HG03175 (cell line): ENCODE results near the gene KRT74.

ENCODE experiments used
- ATAC-seq: cut with Tn5 transposase; IDR thresholded peaks from one replicate; pipeline ENCODE4 v1.9.1; 2021; ENCODE audit warnings: mild to moderate bottlenecking, moderate library complexity; ENCODE audit not compliant: unreplicated experiment

The KRT74 gene

DNA sequence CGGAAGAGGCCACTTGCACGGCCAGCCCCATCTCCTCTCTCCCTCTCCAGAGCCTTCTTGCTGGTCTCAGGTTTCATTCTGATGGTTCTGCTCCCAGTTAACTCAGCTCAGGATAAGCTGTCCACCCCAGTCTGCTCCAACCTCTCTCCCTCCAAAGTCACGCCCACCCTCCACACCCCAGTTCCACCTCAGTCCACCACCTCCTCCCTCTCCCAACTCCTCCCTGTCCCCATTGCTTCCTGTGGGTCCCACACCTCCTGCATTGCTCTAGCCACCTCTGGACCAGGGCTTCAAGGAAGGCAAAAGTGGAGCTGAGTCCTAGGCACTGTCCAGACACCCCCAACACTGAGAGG lies 33.8 kb downstream of the KRT74 start:
- ATAC-seq, result no peak

DNA sequence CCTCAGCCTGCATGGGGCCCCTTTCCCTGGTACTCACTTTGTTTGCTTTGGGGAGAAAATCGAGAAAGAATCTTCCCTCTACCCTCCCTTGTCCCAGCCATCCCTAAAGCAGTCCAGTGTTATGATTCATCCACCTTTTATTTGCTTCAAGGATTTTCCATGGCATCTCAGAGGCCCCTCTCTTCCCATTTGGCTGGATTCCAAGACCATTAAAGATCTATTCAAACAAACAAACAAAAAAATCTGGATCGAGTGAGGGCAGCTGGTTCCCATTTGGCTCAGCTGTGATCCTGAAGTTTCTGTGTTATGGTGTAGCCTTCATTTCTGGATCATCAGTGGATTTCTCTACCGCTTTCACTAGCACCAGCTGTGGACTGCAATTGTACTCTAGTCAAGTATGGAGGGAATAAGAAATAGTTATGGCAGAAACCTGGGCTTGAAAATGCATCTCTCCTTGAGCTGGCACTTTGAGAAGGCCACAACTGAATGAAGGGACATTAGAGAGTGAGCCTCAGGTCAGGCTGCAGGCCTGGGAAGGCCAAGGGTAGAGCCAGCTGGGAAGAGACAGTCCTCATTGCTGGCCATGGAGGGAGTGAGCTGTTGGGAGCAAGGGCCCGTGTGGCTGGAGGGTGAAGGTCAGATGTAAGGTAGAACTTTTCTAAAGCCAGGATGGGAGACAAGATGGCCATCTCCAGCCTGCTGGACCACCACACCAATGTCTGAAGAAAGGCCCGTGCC lies 34.4 kb downstream of the KRT74 start:
- no peak for ATAC-seq

DNA sequence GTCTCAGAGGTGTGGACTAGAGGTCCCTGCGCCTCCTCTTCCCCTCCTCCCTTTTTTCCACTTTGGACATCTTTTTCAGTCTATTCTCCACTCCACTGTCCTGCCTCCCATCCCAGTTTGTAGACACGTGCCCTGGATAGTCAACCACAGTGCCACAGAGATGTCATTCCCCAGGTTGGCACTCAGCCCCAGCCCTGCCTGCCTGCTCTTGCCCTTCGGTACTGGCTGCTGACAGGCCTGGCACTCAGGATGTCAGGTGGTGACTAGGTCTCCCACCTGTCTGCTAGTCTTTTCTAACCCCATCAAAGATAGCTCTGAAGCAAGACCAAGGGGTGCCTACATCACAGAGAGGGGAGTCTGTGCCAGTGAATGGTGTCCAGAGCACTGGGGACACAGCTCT lies 36.5 kb downstream of the KRT74 start:
- ATAC-seq, result no peak

DNA sequence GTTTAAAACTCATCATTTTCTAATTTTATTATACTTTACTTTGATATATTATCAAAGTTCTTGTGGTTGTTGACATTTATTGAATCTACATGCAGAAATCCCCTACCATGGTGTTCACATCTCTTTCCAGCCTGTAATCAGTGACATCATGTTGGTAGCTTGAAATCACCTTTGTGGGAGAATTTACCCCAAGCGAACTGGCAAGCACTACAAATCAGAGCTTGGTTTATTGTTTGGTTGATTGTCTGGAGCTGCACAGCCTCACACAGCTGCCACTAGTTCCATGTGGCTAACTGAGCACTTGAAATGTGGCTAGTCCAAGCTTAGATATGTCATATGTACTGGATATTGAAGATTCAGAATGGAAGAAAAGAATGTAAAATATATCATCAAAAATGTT lies 38.1 kb downstream of the KRT74 start:
- ATAC-seq, result no peak

DNA sequence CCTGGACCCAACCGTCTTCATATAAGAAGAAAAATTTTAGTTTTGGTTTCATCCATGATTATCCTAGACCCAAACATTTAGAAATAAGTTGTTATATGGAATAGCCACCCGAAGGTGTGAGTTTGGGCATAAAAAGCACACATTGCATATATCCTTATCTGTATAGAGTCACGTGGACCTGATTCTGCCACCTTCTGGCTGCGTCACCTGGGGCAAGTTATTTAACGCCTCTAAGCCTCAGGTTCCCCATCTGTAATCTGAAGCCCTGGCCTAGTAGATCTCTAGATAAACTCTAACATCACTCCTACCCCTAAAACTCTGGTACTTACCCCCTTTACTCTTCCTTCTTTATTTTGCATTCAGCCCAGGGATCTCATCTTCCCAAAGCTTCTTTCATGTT lies 39.2 kb downstream of the KRT74 start:
- no peak for ATAC-seq

DNA sequence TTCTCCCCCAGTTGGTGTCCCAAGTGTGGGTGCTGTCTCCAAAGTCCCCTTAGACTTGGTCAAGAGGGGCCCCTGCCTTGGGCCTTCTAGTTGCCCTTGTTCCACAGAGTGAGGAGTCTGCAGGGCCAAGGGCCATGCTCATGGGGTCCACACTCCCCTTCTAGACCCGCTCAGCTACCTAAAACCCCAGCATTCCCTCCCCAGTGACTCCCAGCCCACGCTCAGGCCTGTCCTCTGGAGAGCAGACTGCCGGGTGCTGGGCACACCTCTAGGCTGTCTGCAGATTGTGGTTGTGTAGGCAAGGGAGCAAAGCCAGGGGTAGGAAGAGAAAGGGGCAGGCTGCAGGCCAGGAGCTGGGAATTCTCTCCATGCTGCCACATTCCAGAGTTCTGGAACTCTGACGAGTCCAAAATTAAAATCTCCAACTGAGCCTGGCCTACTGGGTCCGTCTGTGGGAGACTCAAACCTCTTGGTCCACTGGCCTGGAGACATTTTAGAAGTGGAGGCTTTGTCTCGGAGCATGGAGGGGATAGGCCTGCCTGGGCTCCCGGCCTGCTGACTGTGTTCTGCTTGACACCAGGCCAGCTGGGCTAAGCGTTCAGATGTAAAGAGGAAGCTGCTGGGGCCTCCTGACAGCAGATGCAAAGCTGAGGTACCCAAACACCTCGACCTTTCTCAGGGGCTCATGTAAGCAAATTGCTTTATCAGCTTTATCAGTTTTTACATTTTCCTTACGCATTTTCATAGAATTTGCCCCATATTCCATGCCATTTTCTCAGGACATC lies 39.8 kb downstream of the KRT74 start:
- no peak for ATAC-seq

DNA sequence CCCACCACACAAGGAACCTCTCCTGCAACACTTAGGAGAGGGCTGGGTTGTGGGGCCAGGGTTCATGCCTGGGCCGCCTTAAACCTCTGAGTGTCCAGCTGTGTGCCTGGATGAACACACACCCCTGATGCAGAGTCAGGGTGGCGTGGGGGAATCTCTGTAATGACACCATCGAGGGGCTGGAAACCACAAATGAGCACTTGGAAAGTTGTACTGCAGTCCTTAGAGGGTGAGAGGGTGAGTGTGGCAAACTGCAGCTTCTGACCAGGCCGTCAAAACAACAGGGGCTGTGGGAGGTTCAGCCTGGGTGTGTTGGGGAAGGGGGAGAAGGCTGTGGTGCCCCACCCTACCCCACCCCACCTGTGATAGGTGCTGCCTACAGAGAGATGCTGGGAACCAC lies 41.0 kb downstream of the KRT74 start:
- ATAC-seq, result no peak

DNA sequence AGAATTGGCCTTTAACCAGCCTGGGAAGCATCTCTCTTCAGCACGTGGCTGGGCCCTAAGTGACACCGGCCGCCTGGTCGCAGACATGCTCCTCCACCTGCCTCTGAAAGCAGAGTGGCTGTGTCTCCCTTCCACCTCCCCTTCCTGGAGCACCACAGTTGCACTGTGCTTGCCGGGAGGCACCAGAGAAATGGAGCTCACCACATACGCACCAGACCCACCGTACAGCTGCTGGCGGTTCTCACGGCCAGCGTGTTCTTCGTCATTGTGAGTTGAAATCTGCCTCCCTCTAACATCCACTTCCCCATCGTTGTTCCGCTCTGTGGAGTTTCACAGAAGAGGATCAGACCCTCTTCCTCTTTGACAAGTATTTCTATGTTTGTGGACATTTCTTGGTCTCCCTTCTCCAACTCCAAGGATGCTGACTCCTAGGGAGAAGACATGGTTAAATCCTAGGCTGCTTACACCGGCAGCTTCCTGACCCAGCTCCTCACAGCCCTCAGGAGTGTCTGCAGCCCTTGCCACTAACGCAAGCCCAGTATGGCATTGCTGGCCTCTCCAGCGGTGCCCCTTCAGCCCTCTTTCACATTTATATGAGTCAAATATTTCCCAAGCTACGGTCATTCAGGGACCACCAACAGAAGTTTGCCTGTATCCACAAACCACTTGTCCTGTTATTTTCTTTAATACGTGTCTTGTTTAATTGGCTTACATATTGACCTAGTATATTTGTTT lies 41.9 kb downstream of the KRT74 start:
- no peak for ATAC-seq

DNA sequence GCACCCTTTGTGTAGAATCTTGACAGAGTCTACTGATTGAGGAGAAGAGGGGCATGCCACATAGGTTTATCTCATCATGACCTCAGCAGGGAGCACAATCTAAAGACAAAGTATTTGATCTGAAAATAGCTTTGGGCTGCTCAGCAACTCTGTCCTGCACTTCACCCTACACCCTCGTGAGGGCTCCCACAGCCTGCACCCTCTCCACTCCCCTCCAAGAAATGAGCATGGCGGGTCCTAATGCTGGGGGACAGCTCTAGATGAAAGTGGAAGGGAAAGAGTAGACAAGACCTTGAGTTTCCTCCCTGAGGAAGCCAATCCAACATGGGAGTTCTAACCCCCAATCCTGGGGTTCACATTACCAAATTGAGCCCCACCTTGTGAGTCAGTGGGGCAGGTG lies 42.7 kb downstream of the KRT74 start:
- no peak for ATAC-seq

DNA sequence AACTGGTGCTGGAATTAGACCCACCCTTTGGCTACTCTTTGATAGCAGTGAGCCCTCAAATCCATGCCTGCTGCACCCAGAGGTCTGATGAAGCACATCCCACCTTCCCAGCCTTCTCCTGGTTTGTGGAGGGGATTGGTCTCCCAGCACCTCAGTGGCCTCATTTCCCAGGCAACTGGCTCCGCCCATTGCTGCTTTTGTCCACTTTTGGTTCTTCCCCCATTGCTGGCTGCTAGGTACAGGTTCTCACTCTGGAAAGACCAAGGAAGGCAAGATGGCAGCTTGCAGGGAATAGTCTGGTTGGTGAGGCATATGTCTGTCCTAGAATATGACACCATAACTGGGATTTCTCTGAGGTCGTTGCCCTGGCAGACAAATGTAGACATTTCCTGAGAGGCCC lies 43.3 kb downstream of the KRT74 start:
- no peak for ATAC-seq

DNA sequence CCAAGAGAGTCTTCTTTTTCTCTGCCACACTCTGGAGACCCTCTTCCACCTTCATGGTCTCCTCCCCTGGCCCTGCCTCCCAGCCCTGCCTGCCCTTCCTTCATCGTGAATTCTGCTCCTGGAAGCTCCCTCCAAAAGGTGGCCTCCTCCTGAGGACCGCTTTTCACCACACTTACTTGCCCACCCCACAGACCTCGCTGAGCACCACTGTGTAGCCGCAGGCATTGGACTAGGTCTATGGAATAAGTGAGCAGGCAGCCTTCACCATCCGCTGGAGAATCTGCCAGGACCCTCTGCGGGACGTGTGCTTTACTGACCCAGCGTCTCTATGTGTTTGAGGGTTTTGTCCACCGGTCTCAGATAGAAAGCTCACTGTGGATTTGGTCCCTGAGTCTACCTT lies 43.8 kb downstream of the KRT74 start:
- ATAC-seq, result no peak

DNA sequence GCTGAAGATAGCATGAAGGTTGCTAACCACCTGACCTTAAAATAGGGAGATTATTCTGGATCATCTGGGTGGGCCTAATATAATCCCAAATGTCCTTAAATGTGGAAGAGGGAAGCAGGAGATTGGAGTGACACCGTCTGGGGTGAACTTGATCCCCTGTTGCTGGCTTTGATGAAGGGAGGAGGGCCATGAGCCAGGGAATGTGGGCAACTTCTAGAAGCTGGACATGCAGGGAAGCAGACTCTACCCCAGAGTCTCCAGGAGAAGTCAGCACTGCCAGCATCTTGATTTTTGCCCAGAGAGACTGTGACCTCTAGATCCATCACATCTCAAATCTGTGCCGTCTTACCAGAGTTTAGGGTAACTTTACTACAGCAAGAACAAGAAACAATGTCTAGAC lies 44.2 kb downstream of the KRT74 start:
- no peak for ATAC-seq

DNA sequence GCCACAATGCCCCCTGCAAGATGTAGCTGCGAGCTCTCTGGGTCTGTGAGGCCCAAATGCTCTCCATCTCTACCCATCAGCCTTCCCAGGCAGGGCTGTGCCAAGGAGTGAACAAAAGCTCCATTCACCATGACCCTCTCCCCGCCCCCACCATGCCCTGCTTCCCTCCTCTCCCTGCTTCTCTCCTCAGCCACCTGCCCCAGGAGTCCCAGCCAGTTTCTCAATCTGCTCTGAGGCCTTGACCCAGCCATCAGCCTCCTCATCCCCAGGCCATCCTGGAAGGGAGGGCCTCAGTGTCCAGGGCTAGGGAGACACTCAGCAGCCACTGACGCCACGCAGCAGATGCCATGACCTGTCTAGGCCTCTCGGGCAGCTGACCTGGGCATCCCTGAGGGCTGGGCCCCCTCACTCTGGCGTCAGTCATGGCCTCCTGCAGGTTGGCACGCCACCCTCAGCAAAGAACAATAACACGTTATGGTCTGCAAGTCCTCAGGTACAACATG lies 45.0 kb downstream of the KRT74 start:
- ATAC-seq, result no peak

DNA sequence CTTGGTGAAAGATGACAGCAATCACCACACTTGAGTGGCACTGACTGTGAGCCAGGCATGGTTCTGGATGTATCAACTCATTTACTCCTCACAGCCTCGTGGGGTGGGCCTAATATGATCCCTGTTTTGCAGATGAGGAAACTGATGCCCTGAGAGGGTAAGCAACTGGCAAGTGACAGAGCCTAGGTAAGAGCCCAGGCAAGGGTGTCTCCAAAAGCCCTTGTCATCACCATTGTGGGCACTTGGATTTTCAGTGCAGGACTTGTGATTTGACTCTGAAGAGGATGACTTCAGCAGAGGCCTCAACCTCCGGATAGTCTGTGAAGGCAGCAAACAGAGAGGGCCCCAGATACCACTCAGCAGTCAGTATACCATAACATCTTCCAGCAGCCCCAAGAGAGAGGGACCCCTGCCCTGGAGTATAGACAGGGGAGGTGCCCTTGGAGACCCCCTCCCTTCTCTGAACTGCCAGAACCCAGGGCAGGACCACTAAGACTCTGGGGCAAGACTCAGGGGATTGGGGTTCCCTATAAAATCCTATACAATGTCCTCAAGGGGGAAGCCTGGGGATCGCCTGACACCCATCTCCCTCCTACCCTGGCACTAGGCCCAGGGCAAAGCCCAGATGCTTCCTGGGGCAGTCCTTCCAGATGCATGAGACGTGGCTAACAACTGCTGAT lies 46.4 kb downstream of the KRT74 start:
- ATAC-seq, result no peak

DNA sequence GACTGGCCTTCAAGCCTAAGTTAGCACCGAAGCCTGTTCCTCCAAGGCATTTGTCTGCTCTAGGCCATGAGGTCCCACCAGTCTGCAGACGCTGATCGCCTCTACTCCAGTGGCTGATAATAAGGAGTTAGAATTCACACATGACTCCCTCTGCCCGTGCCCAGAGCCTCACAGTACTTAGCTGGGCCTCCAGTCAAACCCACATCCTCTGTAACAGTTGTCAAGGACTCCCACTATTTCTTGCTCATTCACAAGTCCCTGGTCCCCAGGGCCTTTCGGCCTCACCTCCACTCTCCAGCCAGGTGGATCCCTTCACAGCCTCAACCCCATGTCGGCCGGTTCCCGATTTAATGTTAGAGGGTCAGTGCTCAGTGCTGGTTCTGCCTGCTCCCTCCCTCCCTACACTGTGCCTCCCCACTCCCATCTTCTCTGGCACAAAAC lies 47.1 kb downstream of the KRT74 start:
- ATAC-seq, result no peak

DNA sequence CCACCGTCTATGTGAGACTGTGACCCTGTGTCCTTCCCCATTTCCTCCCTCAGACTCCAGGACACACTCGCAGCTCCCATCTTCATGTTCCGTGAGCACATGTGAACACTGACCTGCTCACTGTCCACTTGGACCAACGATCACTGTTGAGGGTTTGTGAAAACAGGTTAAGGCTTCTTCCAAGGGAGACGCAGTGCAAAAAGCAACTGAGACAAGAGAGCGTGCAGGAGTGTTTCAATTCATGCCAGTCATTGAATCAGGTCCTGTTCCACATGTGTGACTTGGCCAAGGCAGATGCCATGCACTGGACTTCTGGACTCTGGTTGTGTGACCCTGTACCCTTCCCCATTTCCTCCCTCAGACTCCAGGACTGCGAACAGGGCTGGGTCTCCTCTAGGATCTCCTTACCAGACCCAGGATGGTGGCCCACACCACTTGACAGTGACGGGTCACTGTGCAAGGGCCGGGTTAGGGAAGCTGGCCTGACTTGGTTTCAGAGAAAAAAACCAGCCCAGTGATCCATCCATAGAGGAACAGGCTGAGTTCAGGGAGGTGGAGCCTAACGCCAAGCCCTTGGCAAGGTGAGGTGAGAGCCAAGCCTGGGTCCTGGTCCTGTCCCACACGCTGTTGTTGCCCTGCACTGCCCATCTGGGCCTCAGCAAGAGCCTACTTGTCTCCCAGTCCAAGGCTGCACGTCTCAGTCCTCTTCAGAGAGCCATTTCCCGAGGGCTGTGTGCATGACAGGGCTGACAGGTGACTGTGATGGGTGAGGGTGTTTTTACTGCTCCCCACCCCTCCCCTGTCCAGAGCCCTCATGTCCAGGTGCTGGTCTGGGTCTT lies 47.8 kb downstream of the KRT74 start:
- no peak for ATAC-seq

DNA sequence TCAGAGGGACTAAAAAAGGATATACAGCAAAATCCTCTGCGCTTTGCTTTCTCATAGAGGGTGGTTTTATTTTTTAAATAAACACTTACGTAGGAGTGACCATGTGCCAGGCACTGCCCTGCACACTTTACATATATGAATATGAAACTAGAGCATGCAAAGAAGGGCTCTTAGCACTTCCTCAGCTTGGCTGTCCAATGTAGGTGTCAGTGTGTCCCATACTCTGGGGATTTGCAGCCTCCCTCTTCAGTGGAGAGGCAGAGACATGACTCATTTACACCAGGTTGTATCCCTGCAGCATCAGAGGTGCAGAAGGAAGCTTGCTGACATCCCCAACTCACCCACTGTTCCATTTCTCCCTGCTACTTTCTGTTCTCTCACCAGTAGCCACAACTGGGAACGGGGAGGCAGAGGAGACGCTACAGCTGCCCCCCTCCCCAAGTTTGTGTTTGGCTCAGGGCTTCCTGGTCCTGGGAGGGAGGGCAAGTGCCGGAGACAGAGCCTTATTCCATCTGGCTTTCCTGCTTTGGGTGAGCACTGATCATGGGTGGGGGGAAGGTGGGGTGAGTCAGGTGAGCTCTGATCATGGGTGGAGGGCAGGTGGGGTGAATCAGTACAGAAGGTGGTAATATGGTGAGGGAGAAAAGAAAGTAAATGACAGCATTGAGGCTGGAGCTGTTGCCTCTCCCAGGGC lies 48.6 kb downstream of the KRT74 start:
- no peak for ATAC-seq

DNA sequence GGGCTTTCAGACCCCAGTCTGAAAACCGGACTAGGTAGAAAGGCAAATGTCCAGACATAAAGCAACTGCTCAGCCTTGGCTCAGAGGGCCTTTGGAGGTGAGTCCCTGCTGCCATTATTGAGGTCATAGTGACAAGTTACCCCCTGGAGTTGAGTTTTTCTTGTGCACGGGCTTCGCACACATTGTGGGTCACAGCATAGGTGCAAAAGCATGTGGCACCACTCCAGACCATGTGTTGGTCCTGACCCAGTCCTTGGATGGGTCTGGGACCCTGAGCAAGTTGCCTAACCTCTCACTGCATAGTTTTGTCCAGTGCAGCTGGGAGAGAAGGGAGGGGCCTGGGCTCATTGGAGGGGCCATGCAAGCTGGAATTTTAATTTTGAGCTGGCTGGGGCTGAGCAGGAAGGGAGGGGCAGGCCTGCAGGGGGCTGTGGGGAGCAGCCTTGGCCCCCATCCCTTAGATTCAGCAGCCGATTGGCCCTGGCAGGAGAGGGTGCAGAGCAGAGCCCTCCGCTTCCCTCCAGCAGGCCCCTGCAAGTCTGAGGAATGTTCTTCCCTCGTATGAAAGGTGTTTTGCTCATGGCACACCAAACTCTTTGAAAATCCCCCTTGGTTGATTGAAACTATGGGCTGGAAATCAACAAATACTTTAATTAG lies 49.3 kb downstream of the KRT74 start:
- ATAC-seq, result no peak

DNA sequence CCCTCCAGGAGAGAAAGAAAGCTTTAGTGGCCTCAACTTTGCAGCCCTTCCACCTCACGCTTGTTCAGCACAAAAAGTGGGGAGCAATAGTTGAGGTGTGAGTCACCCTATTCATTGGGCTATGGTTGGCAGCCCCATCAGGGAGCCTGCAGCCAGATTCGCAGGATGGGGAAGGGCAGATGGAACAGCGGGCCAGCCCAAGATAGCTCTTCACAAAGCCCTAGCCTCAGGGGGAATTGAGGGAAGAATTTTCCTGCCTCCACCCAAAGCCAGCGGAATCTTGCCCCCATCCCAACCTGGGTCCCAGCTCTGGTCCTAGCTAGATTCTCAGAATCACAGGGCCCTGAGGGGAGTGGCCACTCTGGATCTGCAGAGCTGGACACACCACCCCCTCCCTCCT lies 49.8 kb downstream of the KRT74 start:
- no peak for ATAC-seq
